Peyer's patch (tissue), 4 donors: Measurements from ENCODE around the gene PAX6.
"Not testable (repeated sequence)": the region's sequence is repeated elsewhere in the genome, so short reads cannot be mapped to it uniquely, and the experiment has no call there.

ENCODE experiments used
- POLR2A ChIP-seq, 2 donors: fragments of 450-650 bp; IDR thresholded peaks; one replicate each; pipeline ENCODE4 v1.5.1; 2017; ENCODE audit warnings: antibody characterized with exemption in 2 of 2, mild to moderate bottlenecking in 2 of 2, moderate library complexity in 2 of 2
- TF ChIP-seq, protein P1 (sequence below), 6 experiments: fragments of 450-650 bp in 4 of 6; fragments of 200-600 bp in 2 of 6; sonication (generic) in 1 of 6; IDR thresholded peaks; one replicate each; pipeline ENCODE4 v1.5.1; 2017 to 2019; ENCODE audit warnings: antibody characterized with exemption in 6 of 6, mild to moderate bottlenecking in 3 of 6, moderate library complexity in 1 of 6

- TF ChIP-seq, protein P1, sequence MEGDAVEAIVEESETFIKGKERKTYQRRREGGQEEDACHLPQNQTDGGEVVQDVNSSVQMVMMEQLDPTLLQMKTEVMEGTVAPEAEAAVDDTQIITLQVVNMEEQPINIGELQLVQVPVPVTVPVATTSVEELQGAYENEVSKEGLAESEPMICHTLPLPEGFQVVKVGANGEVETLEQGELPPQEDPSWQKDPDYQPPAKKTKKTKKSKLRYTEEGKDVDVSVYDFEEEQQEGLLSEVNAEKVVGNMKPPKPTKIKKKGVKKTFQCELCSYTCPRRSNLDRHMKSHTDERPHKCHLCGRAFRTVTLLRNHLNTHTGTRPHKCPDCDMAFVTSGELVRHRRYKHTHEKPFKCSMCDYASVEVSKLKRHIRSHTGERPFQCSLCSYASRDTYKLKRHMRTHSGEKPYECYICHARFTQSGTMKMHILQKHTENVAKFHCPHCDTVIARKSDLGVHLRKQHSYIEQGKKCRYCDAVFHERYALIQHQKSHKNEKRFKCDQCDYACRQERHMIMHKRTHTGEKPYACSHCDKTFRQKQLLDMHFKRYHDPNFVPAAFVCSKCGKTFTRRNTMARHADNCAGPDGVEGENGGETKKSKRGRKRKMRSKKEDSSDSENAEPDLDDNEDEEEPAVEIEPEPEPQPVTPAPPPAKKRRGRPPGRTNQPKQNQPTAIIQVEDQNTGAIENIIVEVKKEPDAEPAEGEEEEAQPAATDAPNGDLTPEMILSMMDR (IDR thresholded peaks at IDR 0.05) = not testable (repeated sequence)
- TF ChIP-seq POLR2A (IDR thresholded peaks at IDR 0.05) = not testable (repeated sequence)
These were observed 70.3 kb downstream of the PAX6 start for GRCh38 chr11:31740731-31741368.
